Measurements from ENCODE around the gene CDH11.

DNA sequence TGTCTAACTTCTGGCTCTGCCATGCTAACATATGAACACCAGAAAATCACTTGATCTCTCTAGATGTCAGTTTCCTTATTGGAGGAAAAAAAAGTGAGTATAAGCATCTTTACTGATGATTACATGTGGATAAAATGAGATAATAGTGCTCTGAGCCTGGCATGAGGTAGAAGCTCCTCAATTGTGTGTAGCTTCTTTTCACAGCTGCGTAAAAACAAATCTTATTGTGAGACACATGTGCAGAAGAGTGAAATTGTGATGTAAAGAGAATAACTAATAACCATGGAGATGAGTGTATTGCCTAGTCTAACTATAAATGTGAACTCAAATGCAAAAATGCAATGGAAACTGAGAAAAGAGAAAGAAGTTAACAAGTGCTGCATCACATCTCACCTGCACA is 44.7 kb downstream of the CDH11 start:
- TF ChIP-seq EZH2phosphoT487 (IDR thresholded peaks at IDR 0.05; ENCODE audit: low read length), result no peak
- TF ChIP-seq, protein P1, sequence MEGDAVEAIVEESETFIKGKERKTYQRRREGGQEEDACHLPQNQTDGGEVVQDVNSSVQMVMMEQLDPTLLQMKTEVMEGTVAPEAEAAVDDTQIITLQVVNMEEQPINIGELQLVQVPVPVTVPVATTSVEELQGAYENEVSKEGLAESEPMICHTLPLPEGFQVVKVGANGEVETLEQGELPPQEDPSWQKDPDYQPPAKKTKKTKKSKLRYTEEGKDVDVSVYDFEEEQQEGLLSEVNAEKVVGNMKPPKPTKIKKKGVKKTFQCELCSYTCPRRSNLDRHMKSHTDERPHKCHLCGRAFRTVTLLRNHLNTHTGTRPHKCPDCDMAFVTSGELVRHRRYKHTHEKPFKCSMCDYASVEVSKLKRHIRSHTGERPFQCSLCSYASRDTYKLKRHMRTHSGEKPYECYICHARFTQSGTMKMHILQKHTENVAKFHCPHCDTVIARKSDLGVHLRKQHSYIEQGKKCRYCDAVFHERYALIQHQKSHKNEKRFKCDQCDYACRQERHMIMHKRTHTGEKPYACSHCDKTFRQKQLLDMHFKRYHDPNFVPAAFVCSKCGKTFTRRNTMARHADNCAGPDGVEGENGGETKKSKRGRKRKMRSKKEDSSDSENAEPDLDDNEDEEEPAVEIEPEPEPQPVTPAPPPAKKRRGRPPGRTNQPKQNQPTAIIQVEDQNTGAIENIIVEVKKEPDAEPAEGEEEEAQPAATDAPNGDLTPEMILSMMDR (IDR thresholded peaks at IDR 0.05; ENCODE audit: low read length), result no peak
- TF ChIP-seq EZH2 (optimal IDR thresholded peaks at IDR 0.05; ENCODE audit: low read depth, low read length), result no peak
